ENCODE data around the gene ARHGEF10L.

The ARHGEF10L gene

GRCh38 chr1:17696417-17697301, 157.2 kb downstream of the ARHGEF10L start:
- DNase-seq (ENCODE audit: low read depth): peak; percentile 70

GRCh38 chr1:17697458-17697857, 158.0 kb downstream of the ARHGEF10L start:
- Histone ChIP-seq H3K4me3 (ENCODE audit: low read length) (no peak overlapping the region), H3K4me1 (ENCODE audit: control insufficient read depth, insufficient read depth, low read length) (peaks cover 3% of the 10 kb centered on the region), H3K9me3 (ENCODE audit: control insufficient read depth, low read length) (no peaks in the 10 kb centered on the region), H3K9ac (ENCODE audit: low read length) (no peak overlapping the region), H3K27me3 (replicated peaks; ENCODE audit: control insufficient read depth, insufficient read depth, low read length) (no peaks in the 10 kb centered on the region), H3K36me3 (ENCODE audit: control insufficient read depth, insufficient read depth, low read length, severe bottlenecking) (peaks cover 26% of the 10 kb centered on the region)
- DNase-seq (ENCODE audit: low read depth): no peak

More at GRCh38 chr1:17696417-17697301, 157.2 kb downstream of the ARHGEF10L start:
- Histone ChIP-seq H3K4me3 (ENCODE audit: low read length) (no peak overlapping the region), H3K9ac (ENCODE audit: low read length) (no peak overlapping the region), H3K9me3 (ENCODE audit: control insufficient read depth, low read length) (no peaks in the 10 kb centered on the region), H3K27me3 (replicated peaks; ENCODE audit: control insufficient read depth, insufficient read depth, low read length) (no peaks in the 10 kb centered on the region), H3K36me3 (ENCODE audit: control insufficient read depth, insufficient read depth, low read length, severe bottlenecking) (peaks cover 33% of the 10 kb centered on the region), H3K4me1 (ENCODE audit: control insufficient read depth, insufficient read depth, low read length) (peaks cover 3% of the 10 kb centered on the region)

GRCh38 chr1:17699581-17699980, 160.1 kb downstream of the ARHGEF10L start:
- DNase-seq (ENCODE audit: low read depth): no peak
- H3K9ac ChIP-seq (ENCODE audit: low read length): no peak overlapping the region
- H3K4me1 ChIP-seq (ENCODE audit: control insufficient read depth, insufficient read depth, low read length): peaks cover 3% of the 10 kb centered on the region
- H3K9me3 ChIP-seq (ENCODE audit: control insufficient read depth, low read length): no peaks in the 10 kb centered on the region
- peaks cover 8% of the 10 kb centered on the region for H3K36me3 ChIP-seq (ENCODE audit: control insufficient read depth, insufficient read depth, low read length, severe bottlenecking)
- peaks cover 12% of the 10 kb centered on the region for H3K27me3 ChIP-seq (replicated peaks; ENCODE audit: control insufficient read depth, insufficient read depth, low read length)
- H3K4me3 ChIP-seq (ENCODE audit: low read length): no peak overlapping the region

- DNase-seq (ENCODE audit: low read depth): no peak
- H3K27me3 ChIP-seq (replicated peaks; ENCODE audit: control insufficient read depth, insufficient read depth, low read length): peaks cover 19% of the 10 kb centered on the region
- H3K36me3 ChIP-seq (ENCODE audit: control insufficient read depth, insufficient read depth, low read length, severe bottlenecking): peaks cover 6% of the 10 kb centered on the region
- H3K9me3 ChIP-seq (ENCODE audit: control insufficient read depth, low read length): no peaks in the 10 kb centered on the region
- H3K4me3 ChIP-seq (ENCODE audit: low read length): no peak overlapping the region
- no peak overlapping the region for H3K9ac ChIP-seq (ENCODE audit: low read length)
- peaks cover 1% of the 10 kb centered on the region for H3K4me1 ChIP-seq (ENCODE audit: control insufficient read depth, insufficient read depth, low read length)
Observed at GRCh38 chr1:17700945-17701810, 161.7 kb downstream of the ARHGEF10L start.

- no peak overlapping the region for H3K9ac ChIP-seq (ENCODE audit: low read length)
- H3K9me3 ChIP-seq (ENCODE audit: control insufficient read depth, low read length): no peaks in the 10 kb centered on the region
- H3K4me1 ChIP-seq (ENCODE audit: control insufficient read depth, insufficient read depth, low read length): no peaks in the 10 kb centered on the region
- H3K36me3 ChIP-seq (ENCODE audit: control insufficient read depth, insufficient read depth, low read length, severe bottlenecking): no peaks in the 10 kb centered on the region
- DNase-seq (ENCODE audit: low read depth): no peak
- peaks cover 27% of the 10 kb centered on the region for H3K27me3 ChIP-seq (replicated peaks; ENCODE audit: control insufficient read depth, insufficient read depth, low read length)
- H3K4me3 ChIP-seq (ENCODE audit: low read length): no peak overlapping the region
Observed at GRCh38 chr1:17704176-17704575, 164.7 kb downstream of the ARHGEF10L start.

GRCh38 chr1:17706445-17706844, 166.9 kb downstream of the ARHGEF10L start:
- H3K36me3 ChIP-seq (ENCODE audit: control insufficient read depth, insufficient read depth, low read length, severe bottlenecking): no peaks in the 10 kb centered on the region
- no peak for DNase-seq (ENCODE audit: low read depth)
- no peaks in the 10 kb centered on the region for H3K4me1 ChIP-seq (ENCODE audit: control insufficient read depth, insufficient read depth, low read length)
- H3K4me3 ChIP-seq (ENCODE audit: low read length): no peak overlapping the region
- no peak overlapping the region for H3K9ac ChIP-seq (ENCODE audit: low read length)
- peaks cover 27% of the 10 kb centered on the region for H3K27me3 ChIP-seq (replicated peaks; ENCODE audit: control insufficient read depth, insufficient read depth, low read length)
- peaks cover 17% of the 10 kb centered on the region for H3K9me3 ChIP-seq (ENCODE audit: control insufficient read depth, low read length)

GRCh38 chr1:17709981-17710380, 170.5 kb downstream of the ARHGEF10L start:
- H3K36me3 ChIP-seq (ENCODE audit: control insufficient read depth, insufficient read depth, low read length, severe bottlenecking): no peaks in the 10 kb centered on the region
- H3K4me1 ChIP-seq (ENCODE audit: control insufficient read depth, insufficient read depth, low read length): no peaks in the 10 kb centered on the region
- no peak for DNase-seq (ENCODE audit: low read depth)
- peaks cover 21% of the 10 kb centered on the region for H3K9me3 ChIP-seq (ENCODE audit: control insufficient read depth, low read length)
- H3K27me3 ChIP-seq (replicated peaks; ENCODE audit: control insufficient read depth, insufficient read depth, low read length): peaks cover 17% of the 10 kb centered on the region
- H3K9ac ChIP-seq (ENCODE audit: low read length): no peak overlapping the region
- H3K4me3 ChIP-seq (ENCODE audit: low read length): no peak overlapping the region

GRCh38 chr1:17710889-17711576, 171.5 kb downstream of the ARHGEF10L start:
- DNase-seq (ENCODE audit: low read depth): no peak
- peaks cover 21% of the 10 kb centered on the region for H3K9me3 ChIP-seq (ENCODE audit: control insufficient read depth, low read length)
- H3K27me3 ChIP-seq (replicated peaks; ENCODE audit: control insufficient read depth, insufficient read depth, low read length): peaks cover 14% of the 10 kb centered on the region
- H3K36me3 ChIP-seq (ENCODE audit: control insufficient read depth, insufficient read depth, low read length, severe bottlenecking): no peaks in the 10 kb centered on the region
- no peaks in the 10 kb centered on the region for H3K4me1 ChIP-seq (ENCODE audit: control insufficient read depth, insufficient read depth, low read length)
- H3K4me3 ChIP-seq (ENCODE audit: low read length): no peak overlapping the region
- H3K9ac ChIP-seq (ENCODE audit: low read length): no peak overlapping the region

GRCh38 chr1:17711577-17711910, 172.0 kb downstream of the ARHGEF10L start:
- no peak overlapping the region for H3K9ac ChIP-seq (ENCODE audit: low read length)
- peaks cover 21% of the 10 kb centered on the region for H3K9me3 ChIP-seq (ENCODE audit: control insufficient read depth, low read length)
- peaks cover 9% of the 10 kb centered on the region for H3K27me3 ChIP-seq (replicated peaks; ENCODE audit: control insufficient read depth, insufficient read depth, low read length)
- H3K36me3 ChIP-seq (ENCODE audit: control insufficient read depth, insufficient read depth, low read length, severe bottlenecking): no peaks in the 10 kb centered on the region
- no peak overlapping the region for H3K4me3 ChIP-seq (ENCODE audit: low read length)
- DNase-seq (ENCODE audit: low read depth): no peak
- H3K4me1 ChIP-seq (ENCODE audit: control insufficient read depth, insufficient read depth, low read length): no peaks in the 10 kb centered on the region

GRCh38 chr1:17711941-17712340, 172.4 kb downstream of the ARHGEF10L start:
- Histone ChIP-seq H3K9me3 (ENCODE audit: control insufficient read depth, low read length) (peaks cover 21% of the 10 kb centered on the region), H3K4me3 (ENCODE audit: low read length) (no peak overlapping the region), H3K27me3 (replicated peaks; ENCODE audit: control insufficient read depth, insufficient read depth, low read length) (peaks cover 5% of the 10 kb centered on the region), H3K4me1 (ENCODE audit: control insufficient read depth, insufficient read depth, low read length) (no peaks in the 10 kb centered on the region), H3K36me3 (ENCODE audit: control insufficient read depth, insufficient read depth, low read length, severe bottlenecking) (no peaks in the 10 kb centered on the region), H3K9ac (ENCODE audit: low read length) (no peak overlapping the region)
- no peak for DNase-seq (ENCODE audit: low read depth)

GRCh38 chr1:17713993-17714392, 174.5 kb downstream of the ARHGEF10L start:
- peaks cover 4% of the 10 kb centered on the region for H3K27me3 ChIP-seq (replicated peaks; ENCODE audit: control insufficient read depth, insufficient read depth, low read length)
- no peak for DNase-seq (ENCODE audit: low read depth)
- no peak overlapping the region for H3K9ac ChIP-seq (ENCODE audit: low read length)
- H3K9me3 ChIP-seq (ENCODE audit: control insufficient read depth, low read length): peaks cover 21% of the 10 kb centered on the region
- H3K4me1 ChIP-seq (ENCODE audit: control insufficient read depth, insufficient read depth, low read length): no peaks in the 10 kb centered on the region
- H3K36me3 ChIP-seq (ENCODE audit: control insufficient read depth, insufficient read depth, low read length, severe bottlenecking): no peaks in the 10 kb centered on the region
- no peak overlapping the region for H3K4me3 ChIP-seq (ENCODE audit: low read length)

All from adipocyte (in vitro differentiated cells).